CD4-positive, alpha-beta T cell treated with Interferon gamma for 1 hour (primary cell): Measurements from ENCODE around the gene FBXO47.
A peak's percentile ranks its signal among the peaks of the same experiment; 100 is the strongest.
"Not testable (repeated sequence)": the region's sequence is repeated elsewhere in the genome, so short reads cannot be mapped to it uniquely, and the experiment has no call there.

Experiments used
- DNase-seq: peaks from one replicate; pipeline ENCODE4 v3.0.0-alpha.2; 2020

Gene FBXO47

DNA sequence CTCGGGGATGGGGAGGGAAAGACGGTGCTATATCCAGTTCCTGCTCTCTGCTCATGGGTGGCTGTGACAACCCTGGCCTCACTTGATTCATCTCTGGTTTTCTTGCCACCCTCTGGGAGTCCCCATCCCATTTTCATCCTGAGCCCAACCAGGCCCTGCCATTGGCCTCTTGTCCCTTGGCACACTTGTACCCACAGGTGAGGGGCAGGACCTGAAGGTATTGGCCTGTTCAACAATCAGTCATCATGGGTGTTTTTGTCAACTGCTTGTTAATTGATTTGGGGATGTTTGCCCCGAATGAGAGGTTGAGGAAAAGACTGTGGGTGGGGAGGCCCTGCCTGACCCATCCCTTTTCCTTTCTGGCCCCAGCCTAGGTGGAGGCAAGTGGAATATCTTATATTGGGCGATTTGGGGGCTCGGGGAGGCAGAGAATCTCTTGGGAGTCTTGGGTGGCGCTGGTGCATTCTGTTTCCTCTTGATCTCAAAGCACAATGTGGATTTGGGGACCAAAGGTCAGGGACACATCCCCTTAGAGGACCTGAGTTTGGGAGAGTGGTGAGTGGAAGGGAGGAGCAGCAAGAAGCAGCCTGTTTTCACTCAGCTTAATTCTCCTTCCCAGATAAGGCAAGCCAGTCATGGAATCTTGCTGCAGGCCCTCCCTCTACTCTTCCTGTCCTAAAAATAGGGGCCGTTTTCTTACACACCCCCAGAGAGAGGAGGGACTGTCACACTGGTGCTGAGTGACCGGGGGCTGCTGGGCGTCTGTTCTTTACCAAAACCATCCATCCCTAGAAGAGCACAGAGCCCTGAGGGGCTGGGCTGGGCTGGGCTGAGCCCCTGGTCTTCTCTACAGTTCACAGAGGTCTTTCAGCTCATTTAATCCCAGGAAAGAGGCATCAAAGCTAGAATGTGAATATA, 46.6 kb downstream of the FBXO47 start:
- no peak for DNase-seq

DNA sequence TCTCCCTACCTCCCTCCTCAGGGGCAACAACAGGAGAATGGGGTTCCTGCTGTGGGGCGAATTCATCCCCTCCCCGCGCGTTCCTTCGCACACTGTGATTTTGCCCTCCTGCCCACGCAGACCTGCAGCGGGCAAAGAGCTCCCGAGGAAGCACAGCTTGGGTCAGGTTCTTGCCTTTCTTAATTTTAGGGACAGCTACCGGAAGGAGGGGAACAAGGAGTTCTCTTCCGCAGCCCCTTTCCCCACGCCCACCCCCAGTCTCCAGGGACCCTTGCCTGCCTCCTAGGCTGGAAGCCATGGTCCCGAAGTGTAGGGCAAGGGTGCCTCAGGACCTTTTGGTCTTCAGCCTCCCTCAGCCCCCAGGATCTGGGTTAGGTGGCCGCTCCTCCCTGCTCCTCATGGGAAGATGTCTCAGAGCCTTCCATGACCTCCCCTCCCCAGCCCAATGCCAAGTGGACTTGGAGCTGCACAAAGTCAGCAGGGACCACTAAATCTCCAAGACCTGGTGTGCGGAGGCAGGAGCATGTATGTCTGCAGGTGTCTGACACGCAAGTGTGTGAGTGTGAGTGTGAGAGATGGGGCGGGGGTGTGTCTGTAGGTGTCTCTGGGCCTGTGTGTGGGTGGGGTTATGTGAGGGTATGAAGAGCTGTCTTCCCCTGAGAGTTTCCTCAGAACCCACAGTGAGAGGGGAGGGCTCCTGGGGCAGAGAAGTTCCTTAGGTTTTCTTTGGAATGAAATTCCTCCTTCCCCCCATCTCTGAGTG, 47.7 kb downstream of the FBXO47 start:
- no peak for DNase-seq

DNA sequence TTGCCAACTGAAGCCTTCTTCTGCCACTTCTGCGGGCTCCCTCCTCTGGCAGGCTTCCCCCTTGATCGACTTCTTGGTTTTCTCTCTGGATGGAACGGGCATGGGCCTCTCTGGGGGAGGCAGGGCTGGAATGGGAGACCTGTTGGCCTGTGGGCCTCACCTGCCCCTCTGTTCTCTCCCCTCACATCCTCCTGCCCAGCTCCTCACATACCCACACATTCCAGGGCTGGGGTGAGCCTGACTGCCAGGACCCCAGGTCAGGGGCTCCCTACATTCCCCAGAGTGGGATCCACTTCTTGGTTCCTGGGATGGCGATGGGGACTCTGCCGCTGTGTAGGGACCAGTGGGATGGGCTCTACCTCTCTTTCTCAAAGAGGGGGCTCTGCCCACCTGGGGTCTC, 48.3 kb downstream of the FBXO47 start:
- no peak for DNase-seq

DNA sequence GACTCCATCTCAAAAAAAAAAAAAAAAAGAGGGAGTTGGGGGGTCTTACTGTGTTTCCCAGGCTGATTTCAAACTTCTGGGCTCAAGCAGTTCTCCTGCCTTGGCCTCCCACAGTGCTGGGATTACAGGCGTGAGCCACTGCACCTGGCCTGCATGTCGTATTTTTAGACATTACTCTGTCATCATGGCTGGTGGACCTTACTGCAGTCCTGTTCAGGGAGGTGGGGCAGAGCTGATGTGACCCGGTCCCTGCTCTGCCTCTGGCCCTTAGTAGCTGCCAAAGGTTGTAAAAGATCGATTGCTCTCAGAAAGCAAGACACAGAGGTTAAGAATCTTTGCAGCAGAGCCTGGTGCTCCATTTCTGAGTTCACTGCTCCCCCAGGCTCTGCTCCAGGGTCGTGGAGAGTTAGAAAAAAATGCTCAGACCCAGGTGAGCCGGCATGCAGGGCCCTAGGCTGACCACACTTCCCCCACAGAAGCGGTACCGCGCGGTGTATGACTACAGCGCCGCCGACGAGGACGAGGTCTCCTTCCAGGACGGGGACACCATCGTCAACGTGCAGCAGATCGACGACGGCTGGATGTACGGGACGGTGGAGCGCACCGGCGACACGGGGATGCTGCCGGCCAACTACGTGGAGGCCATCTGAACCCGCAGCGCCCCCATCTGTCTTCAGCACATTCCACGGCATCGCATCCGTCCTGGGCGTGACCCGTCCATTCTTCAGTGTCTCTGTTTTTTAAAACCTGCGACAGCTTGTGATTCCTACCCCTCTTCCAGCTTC, 48.9 kb downstream of the FBXO47 start:
- no peak for DNase-seq

DNA sequence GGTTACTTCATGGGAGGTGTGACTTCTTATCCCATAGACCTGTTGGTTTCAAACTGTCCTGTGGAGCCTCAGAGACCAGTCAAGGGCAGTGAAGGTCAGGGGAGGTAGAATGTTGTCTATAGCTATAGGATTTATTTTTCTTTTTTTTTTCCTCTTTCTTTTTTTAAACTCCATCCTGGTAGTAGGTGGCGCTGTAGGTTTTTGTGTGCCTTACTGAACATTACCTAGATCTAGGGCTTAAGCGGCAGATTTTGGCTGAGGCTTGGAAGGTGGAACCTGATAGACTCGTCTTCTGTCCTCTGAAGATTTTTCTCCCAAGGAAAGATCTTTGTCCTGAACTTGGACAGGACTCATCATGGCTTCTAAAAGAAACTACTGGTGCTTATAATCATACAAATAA, 49.9 kb downstream of the FBXO47 start:
- DNase-seq: no peak

DNA sequence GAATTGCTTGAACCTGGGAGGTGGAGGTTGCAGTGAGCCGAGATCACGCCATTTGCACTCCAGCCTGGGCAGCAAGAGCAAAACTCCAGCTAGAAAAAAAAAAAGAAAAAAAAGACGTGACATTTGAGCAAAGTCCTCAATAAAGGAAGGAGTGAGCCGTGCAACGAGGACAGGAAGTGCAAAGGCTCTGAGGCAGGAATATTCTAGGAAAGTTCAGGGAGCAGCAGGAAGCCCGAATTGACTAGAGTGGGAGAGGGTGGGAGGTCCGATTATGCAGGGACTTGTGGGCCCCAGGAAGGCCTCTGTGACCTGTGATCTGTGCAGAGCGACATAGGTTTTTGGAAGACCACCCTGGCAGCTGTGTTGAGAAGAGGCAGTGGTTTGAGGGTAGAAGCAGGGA, 50.4 kb downstream of the FBXO47 start:
- no peak for DNase-seq

DNA sequence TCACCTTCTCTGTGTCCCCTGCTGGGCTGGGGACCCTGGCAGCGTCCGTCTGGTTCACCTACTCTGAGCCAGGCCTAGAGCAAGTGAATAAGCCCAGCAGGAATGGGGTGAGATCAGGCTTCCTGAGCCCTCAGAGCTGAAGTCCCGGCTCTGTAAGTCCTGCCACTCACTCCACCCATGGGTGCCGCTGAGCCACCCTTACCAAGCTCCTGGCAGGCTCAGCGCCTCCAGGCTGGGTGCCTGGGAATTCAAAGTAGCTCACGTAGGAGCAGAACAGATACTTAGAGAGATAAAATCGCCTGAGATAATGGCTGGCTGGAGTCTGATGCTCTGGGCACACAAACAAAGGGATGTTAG, 51.6 kb downstream of the FBXO47 start:
- no peak for DNase-seq

DNA sequence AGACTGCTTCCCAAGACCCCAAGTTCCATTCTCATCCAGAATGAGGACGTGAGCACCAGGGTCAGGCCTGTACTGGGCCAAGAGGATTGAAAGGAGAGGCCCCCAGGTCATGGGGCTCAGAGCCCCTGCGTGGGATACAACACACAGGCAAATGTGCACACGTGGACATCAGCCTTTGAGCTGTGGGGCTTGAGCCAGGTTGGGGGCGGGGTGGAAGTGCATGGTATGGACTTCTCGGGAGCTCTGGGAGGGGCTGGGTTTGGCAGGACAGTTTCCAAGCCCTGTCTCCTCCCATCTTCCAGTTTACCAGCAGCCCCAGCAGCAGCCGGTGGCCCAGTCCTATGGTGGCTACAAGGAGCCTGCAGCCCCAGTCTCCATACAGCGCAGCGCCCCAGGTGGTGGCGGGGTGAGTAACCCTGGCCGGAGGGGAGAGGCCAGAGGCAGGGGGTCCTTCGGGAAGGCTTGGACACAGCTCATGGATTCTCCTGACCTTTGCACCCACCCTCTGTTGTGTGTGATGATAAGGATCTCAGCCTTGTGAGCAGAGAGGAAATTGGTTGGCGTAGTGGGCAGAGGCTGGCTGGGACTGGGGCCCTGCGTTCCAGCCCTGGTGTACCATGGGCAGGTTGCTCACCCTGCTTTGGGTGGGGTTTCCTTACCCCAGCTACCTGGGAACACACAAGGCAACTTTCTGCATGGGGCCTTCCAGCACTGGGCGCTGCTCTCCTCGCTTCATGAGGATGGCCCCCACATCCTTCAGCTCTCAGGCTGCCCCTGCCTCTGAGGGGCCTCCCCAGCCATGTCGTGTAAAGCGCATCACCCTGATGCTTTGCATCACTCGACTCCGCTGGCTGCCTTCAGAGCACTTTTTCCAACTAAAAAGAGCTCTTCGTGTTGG, 52.2 kb downstream of the FBXO47 start:
- no peak for DNase-seq

DNA sequence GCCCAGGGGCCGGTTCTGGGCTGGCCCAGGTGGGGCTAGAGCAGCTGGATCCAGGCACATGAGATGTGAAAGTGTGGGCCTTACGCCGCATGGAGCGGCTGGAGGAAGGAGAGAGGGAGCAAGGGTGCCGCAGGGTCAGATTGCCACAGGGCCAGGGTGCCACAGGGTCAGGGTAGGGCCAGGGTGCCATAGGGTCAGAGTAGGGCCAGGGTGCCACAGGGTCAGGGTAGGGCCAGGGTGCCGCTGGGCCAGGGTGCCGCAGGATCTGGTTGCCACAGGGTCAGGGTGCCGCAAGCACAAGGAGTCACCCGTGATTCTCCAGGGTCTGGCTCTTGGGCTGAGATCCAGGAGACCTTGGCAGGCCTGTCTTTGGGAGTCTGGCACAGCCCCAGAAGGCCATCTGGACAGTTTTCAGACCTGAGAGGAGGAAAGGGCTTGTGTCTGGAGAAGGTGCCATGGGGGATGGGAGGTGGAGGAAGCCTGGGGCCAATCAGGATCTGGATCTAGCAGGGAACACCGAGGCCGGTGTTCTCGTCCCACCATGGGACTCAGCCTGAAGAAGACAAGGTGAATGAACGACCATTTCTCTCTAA, 54.9 kb downstream of the FBXO47 start:
- no peak for DNase-seq

DNA sequence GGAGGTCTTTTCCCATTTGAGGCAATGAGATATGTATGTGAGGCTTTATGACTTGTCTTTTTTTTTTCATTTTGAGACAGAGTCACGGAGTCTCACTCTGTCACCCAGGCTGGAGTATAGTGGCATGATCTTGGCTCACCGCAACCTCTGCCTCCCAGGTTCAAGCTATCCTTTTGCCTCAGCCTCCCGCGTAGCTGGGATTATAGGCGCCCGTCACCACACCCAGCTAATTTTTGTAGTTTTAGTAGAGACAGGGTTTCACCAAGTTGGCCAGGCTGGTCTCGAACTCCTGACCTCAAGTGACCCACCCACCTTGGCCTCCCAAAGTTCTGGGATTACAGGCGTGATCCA, 55.5 kb downstream of the FBXO47 start:
- DNase-seq: not testable (repeated sequence)

DNA sequence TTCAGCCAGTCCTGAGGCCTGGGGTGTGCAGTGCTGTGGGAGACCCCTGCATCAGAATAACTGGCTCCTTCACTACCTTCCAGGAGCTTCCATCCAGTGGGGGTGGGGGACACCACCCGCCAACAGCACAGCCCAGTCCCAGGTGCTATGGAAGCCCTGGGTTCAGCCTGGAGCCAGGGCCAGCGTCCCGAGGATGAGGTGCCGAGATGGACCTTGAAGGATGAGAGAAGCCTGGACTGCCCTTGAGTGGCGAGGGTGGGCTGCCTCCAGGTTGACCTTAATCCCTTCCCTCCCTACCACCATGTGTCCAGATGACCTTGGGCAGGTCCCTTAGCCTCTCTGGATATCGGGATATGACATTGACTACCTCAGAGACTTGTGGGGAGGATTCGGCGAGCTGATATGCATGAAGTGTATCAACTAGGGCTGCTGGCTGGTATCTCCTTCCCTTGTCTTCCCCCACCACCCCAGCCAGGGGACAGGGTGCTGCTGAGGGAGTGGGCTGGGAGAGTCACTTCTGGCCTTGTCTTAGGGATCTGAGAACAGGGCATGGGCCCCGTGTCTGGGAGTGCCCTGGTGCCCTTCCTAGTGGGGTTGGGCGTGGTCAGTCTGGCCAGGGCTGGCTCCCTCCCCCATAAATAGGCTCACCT, 56.0 kb downstream of the FBXO47 start:
- DNase-seq: no peak

DNA sequence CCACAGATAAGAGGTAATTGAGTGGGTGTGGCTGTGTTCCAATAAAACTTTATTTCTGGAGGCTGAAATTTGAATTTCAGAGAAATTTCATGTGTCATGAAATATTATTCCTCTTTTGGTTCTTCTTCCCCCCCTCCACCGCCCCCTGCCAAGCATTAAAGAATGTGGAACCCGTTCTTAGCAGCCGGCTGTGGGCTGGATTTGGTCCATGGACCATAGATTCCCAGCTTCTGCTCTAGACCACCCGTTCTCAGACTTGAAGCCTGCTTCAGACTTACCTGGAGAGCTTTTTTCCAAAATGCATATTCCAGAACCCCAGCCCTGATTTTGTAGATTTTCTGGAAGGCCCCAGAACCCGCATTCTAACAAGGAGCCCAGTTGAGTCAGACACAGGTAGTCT, 56.9 kb downstream of the FBXO47 start:
- no peak for DNase-seq

DNA sequence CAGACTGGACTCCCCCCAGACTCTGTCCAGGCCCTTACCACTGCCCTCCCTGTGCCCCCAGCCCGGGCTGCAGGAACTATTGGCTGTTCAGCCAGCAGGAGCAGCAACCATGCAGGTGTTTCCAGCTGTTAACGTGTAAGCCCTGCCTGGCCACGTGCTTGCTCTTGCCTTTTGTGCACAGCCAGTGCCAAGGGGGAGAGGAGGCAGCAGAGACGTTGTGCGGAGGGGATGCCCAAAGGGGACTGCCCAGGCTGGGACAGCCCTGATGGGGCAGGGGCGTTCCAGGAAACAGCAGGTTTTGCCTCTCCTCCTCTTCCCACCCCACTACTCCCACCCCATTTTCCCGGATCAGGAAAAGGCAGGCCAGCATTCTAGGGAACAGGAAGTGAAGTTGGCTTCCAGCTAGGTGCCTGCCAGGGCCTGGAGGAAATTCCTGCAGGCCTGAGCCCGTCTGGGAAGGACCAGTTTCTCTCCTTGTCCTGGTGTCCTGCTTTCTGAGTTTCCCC, 58.5 kb downstream of the FBXO47 start:
- DNase-seq: no peak

DNA sequence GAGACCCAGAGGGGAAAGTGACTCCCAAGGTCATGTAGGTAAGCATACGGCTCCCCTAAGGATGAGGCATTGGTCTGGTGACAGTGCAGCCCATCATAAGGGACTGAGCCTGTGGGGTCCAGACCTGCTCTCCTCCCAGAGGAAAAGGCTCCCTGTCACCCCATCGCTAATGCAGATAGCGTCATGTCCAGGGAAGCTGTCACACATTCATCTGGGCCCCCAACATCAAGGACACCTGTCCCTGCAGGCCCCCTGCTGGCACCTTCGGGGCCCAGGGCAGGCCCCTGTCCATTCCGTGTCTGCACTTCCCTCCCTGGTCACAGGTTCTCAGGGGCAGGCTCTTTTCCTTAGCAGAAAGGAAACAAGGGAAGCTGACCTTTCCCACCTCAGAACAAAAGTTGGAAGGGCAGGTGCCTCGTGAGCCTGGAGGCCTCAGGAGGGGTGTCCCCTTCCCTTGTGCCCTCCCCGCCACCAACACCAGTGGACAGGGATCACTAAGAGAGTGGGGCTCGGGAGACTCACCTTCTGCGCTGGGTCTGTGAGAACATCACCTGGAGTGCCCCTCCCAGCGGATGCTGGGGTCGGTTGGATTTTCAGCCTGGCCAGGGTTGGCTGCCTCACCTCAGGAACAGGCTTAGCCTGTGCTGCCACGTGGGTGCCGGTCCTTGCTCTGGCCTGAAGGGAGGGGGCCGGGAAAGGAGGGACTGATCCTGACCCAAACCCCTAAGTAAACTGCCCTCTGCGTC, 59.1 kb downstream of the FBXO47 start:
- no peak for DNase-seq

DNA sequence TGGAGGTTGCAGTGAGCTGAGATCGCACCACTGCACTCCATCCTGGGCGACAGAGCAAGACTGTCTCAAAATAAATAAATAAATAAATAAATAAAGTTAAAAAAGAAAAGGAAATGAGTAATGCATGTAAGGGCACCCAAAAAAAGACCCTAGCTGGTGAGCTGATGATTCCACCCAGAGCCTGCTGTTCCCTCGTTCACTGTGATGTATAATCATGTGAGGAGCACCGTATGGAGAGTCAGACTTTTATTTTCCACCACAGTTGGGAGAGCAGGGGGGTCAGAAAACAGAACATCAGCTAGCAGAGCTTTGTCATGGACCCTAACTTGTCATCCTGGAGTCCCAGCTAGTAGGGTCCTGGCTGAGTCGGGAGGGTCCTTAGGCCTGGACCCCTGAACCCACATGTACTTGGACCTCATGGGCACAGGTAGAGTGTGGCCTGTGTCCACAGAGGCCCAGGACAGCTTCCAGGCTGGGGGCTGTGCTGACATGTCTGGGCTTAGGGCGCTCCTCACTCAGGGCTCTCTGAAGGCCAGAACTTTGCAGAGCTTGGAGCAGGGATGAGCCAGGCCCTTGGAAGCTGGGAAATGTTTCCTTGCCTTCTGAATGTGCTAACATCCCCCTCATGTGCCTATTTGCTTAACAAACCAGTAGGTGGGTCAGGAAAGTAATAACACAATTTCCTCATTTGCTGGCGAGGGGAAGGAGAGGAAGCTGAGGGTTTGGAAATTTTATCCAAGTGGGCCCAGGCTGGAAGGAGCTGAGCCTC, 60.6 kb downstream of the FBXO47 start:
- DNase-seq: no peak

DNA sequence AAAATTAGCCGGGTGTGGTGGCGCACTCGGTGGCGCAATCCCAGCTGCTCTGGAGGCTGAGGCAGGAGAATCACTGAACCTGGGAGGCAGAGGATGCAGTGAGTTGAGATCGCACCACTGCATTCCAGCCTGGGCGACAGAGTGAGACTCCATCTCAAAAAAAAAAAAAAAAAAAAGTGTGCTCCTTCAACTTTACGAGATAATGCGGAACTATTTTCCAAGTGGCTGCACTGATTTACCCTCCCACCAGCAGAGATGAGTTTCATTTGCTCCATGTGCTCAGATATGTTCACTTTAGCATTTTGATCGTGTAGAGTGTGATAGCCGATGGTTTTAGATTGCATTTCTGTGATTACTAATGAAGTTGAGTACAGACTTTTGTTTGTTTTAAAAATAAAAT, 61.8 kb downstream of the FBXO47 start:
- DNase-seq: no peak

DNA sequence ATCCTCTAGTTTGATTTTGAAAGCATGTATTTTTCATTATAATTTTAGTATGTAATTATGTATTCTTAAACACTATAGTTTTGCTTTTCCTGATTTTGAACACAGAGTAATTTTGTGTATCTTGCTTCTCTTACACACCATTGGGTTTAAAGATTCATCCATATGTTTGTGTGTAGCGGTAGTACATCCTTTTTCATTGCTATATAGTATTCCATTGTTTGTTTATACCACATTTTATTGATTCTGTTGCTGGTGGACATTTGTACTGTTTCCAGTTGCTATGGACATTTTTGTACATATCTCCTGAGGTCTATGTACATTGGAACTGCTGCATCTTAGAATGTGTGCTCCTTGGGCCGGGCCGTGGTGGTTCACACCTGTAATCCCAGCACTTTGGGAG, 62.3 kb downstream of the FBXO47 start:
- no peak for DNase-seq

DNA sequence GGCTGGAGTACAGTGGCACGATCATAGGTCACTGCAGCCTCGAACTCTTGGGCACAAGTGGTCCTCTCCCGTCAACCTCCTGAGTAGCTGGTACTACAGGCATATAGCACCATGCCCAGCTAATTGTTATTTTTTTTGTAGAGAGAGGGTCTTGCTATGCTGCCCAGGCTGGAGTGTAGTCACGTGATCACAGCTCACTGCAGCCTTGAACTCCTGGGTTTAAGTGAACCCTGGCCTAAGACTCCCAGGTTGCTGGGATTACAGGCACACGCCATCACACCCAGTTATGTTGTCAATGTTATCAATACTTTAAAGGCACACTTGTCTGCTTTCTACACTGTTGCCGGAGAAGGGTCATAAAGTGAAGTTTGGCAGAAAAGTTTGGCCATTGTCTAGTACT, 63.8 kb downstream of the FBXO47 start:
- no peak for DNase-seq

DNA sequence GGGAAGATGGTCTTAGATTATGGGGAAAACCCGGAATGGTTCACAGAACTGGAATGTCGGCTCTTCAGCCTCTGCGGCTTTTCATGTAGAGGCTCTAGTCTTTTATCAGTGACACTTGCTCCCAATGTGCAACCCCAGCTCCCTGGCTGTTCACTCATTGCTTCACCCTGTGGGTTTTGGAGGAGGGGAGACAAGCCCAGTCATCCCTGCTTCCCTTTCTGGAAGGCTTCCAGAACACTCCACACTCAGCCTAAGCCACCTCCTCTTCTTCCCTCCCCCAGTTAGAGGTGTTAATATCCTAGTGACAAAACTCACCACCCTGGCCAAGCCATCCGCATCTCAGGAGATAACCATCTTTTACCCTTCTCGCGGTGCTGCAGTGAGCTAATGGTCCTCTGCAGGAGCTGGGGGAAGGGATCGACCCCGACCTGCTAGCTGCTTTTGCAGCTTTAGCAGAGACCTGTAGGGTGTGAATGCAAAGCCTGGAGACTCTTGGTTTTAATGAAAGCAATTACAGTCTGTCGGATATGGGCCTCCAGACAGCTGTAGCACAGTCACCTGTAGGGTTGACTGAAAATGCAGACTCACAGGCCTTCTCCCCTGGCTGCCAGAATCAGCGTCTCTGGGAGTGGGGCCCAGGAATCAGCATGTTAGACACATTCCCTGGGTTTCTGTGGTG, 66.1 kb downstream of the FBXO47 start:
- DNase-seq: peak; percentile 45
